HG02943 (cell line): ENCODE measurements around the gene METTL22.
A peak's percentile ranks its signal among the peaks of the same experiment; 100 is the strongest.

Experiments used
- ATAC-seq: cut with Tn5 transposase; IDR thresholded peaks from one replicate; pipeline ENCODE4 v1.9.1; 2021; ENCODE audit warnings: mild to moderate bottlenecking, low read depth, moderate library complexity; ENCODE audit not compliant: unreplicated experiment

METTL22 gene, protein sequence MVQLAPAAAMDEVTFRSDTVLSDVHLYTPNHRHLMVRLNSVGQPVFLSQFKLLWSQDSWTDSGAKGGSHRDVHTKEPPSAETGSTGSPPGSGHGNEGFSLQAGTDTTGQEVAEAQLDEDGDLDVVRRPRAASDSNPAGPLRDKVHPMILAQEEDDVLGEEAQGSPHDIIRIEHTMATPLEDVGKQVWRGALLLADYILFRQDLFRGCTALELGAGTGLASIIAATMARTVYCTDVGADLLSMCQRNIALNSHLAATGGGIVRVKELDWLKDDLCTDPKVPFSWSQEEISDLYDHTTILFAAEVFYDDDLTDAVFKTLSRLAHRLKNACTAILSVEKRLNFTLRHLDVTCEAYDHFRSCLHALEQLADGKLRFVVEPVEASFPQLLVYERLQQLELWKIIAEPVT

DNA sequence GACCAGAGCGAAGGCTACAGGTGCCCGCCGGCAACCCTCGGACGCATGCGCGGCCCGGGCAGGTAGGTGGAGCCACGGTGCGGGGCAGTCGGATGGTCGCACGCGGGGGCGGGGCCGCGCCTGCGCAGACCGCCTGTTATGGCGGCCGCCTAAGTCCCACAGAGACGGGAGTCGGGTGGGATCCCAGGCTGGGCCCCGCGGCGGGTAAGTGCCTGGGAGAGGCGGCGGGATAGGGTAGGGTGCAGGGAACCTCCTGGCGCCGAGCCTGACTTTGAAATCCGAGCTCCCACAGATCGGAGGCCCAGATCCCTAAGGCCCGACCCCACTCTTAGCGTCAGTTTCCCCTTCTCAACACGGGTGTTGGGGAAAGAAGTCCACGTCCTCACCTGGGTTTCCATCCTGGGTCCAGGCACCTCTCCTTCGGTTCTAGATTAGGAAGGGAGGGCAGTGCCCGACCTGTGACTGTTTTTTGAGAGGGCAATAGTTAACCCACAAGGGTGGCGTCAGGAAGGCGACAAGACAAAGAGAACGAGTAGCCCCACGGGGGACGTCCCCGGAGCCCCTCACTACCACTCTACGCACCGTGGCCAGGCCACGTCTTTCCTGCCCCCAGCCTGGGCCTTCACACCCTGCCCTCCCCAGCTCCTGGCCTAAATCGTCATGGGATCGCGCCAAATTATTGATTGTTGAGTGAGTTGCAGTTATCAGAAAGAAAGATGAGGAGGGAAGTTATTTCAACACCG, at the start of gene METTL22:
Gene METTL22, plus strand, starts transcription at position 127 of the 743 bp plus-strand sequence. CDS start 3,968 bp downstream, outside the sequence.
- peak; percentile 80 for ATAC-seq

DNA sequence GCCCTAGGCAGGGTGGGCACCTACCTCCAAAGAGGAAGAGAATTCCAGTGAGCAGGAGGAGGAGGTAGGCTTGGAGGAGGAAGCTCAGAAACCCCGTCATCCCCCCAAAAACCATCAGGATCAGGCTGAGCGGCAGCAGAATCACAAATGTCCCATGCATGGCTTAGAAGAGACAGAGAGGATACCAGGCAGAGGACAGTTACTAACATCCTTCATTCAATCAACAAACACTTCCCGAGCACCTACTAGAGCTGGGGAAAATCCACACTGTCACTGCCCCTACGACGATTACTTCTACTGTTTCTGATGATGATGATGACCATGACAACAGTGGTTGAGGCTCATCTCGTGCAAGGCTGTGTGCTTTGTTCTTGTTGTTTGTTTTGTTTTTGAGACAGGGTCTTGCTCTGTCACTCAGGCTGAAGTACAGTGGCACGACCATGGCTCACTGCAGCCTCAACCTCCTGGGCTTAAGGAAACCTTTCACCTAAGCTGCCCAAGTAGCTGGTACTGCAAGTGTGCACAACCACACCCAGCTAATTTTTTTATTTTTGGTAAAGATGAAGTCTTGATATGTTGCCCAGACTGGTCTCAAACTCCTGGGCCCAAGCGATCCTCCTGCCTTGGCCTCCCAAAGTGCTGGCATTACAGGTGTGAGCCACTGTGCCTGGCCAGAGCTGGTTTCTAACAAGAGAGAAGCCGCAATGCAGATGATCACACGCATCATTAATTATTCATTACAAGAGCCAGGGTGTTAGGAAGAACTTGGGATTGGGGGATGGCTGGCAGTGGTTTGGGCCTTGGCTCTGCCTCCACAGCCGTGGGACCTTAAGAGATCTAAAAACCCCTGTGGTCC, 49.2 kb upstream of the METTL22 start:
- no peak for ATAC-seq

DNA sequence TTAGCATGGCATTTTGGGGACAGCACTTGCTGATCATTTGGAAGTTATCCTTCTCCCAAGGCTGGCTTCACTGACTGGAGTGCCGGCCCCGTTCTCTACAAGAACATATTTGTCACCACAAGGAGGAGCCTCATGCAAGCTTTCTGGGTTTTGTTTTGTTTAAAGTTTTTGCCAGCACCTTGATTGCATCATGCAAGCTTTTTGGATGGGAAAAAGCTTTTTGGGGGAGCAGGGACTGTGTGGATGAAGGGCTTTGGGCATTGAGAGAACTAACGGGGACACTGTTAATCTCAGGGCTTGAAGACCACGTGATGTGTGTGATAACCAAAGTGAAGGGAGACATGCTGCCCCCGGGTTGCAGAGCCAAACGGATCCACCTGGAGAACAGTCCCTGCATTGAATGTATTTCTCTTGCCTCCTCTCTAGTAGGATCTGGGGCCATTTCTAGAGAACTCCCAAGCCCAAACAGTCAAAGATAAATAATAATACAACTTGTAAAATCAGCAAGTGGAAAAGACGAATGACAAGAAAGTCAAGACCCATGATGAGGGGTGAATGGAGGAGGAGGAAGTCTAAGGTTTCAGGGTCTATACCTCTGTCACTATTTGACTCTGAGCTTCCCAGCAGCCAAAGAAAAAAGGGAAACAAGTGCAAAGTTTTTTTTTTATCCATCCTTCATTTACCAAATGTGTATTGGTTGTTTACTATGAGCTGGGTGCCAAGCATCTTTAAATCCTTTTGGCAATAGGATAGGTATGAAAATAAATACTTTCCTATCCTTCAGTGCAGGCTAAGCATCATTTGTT, 48.4 kb upstream of the METTL22 start:
- no peak for ATAC-seq

DNA sequence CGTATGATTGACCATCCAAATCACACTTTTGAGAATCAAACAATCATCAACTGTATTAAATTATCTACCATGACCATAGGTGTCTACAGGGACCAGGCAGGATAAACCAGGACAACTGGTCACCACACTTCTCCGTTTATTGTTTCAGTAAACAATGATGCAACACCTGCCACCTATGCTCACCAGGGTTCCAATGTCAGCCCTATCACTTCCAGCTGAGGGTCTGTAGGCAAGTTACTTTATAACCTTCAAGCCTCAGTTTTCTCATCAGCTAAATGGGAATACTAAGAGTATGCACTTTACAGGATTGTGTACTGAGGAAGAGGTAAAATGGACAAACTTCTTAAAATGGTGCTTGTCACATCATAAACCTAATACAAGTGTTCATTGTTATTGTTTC, 46.1 kb upstream of the METTL22 start:
- no peak for ATAC-seq

DNA sequence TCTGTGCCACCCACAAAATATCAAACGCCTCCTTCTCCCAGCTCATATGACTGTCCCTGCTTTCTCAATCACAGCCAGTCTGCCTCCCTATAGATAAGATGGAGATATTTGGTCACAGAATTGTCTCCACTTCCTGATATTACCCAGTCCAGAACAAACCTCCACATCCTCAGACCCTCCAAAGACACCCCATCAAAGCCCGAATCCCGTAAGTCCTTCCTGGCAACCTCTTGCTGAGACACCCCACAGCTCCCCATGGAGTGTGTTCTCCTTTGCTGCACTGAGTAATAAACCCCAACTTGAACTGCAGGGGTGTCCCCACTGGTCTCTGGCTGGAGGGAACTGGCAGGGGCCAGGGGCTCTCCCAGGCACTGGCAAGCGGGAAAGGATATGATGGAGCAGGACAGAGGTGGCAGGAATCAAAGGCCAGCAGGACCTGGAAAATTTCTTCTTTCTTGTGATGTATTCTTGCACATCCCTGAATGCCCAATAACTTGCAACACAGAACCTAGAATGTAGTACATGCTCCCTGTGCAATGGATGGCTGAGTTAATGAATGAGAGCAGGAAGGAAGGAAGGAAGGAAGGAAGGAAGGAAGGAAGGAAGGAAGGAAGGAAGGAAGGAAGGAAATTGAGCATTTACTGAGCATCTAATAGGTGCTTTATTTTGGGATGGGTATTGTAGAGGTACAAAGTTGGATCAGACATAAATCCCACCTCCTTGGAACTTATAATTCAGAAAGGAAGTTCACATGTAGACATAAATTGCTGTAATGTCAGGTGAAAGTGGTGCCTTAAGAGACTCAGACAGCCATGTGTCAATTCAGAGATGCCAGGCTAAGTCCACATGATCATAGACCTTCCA, 45.1 kb upstream of the METTL22 start:
- no peak for ATAC-seq

DNA sequence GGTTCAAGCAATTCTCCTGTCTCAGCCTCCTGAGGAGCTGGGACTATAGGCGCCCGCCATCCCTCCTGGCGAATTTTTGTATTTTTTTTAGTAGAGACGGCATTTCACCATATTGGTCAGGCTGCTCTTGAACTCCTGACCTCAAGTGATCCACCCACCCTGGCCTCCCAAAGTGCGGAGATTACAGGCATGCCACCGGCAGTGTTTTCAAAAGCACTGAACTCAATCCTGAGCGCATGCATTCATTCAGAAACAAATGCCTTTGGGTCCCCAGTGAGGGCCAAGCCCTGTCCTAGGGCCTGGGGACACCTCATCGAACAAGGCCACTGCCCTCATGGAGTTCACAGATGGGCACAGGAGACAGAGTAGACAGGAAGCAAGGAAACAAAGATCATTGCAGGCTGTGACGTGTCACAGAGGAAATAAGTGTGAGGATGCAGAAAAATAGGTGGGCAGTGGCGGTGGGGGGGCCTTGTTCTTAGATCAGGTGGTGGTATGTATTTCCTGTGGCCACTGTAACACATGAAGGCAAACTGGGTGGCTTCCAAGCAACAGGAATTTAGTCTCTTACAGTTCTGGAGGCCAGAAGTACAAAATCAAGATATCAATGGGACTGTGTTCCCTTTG, 43.7 kb upstream of the METTL22 start:
- no peak for ATAC-seq

DNA sequence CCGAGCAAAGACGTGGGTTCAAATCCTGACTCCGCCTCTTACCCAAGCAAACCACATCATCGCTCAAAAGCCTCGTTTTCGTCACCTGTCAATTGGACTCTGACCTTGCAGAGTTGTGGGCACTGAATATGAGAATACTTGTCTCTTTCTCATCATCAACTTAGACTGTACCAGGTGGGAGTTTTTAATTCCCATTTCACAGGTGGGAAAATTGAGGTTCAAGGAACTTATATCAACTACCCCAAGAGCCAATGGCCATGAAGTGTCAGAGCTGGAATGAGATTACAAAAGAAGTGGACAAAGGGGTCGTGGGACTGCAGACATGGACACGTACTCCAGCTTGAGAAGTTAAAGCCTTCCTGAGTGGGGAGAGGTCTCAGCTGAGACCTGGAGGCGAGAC, 41.9 kb upstream of the METTL22 start:
- ATAC-seq: no peak

DNA sequence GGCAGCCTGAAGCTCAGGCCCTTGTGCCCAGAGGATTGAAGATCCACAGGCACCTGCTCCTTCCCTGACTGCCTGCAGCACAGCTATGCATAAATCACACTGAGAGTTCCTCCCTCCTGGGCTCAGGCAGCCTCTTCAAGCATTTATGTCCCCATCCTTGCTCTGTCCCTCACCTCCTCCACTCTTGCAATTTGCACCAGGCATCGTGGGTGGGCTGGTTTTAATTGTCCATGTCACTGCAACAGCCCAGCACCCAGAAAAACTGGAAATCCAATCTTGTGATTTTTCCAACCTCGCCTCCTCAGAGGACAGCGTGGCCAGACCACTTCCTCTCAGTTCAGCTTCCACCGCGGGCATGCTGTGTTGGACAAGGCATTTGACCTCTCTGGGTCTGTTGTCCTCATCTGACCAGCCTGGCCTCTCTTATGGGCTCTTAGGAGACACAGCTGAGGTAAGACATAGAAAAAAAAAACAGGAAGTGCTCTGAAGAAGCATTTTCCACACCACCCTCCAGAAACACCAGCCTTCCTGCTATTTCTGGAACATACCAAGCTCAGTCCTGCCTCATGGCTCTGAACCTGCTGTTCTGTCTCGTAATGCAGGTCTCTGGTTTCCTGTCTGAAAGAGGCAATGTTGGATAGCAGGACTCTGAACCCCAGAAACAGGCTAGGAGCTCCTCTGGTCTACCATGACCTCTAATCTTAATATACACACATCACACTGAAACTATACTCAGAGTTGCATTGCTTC, 39.5 kb upstream of the METTL22 start:
- ATAC-seq: no peak

DNA sequence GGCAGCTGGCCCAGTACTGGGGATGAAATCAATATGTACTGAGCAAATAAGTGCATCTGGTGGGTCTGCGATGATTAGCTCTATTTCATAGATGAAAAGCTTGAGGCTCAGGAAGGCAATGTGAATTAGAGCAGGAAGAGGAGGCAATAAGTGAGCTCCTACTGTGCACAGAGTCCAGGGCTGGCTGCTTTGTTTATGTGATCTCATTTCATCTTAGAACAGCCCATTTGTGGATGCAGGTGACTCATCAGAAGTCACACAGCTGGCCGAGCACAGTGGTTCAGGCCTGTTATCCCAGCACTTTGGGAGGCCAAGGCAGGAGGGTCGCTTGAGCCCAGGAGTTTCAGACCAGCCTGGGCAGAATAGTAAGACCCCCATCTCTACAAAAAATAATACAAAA, 38.3 kb upstream of the METTL22 start:
- no peak for ATAC-seq

DNA sequence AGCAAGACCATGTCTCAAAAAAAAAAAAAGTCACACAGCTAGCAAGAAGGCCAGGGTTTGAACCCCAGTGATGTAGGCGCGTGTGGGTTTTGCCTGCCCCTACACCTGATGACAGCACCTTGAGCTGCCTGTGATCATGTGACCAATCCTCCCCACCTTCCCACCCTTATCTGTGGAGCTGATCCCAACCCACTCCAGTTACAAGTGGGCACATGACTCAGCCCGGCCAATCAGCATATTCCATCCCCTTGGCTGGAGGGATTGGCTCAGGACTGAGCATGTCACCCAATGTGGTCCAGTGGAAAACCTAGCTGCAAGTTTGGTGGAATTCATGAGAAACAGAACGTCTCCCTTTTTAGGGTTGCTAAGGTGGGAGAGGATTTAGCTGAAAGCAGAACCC, 37.8 kb upstream of the METTL22 start:
- no peak for ATAC-seq

DNA sequence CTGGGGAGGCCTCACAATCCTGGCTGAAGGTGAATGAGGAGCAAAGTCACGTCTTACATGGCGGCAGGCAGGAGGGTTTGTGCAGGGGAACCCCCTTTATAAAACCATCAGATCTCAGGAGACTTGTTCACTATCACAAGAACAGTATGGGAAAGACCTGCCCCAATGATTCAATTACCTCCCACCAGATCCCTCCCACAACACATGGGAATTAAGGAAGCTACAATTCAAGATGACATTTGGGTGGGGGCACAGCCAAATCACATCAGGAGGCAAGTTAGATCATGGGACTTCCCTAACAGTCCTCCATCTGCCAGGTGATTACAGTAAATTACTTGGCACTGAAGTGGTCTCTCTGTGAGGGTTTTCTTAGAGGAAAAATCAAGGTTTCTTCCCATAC, 36.5 kb upstream of the METTL22 start:
- no peak for ATAC-seq

DNA sequence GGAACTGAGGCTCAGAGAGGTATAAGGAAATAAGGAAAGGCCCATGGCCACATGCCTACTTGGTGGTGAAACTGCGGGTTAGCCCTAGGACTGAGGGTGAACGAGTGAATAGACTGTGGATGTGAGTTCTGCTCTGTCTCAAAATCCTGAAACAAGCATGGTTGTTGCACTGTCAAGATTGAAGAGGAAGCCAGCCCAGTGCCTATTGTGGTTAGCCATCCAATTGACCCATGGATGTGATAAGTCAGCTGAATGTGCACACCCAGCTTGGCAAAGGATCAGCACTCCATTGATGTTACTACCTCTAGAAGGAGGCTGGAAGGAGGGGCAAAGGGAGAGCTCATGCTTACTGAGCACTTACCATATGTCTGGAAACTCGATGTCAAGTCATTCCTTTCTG, 35.6 kb upstream of the METTL22 start:
- ATAC-seq: no peak

DNA sequence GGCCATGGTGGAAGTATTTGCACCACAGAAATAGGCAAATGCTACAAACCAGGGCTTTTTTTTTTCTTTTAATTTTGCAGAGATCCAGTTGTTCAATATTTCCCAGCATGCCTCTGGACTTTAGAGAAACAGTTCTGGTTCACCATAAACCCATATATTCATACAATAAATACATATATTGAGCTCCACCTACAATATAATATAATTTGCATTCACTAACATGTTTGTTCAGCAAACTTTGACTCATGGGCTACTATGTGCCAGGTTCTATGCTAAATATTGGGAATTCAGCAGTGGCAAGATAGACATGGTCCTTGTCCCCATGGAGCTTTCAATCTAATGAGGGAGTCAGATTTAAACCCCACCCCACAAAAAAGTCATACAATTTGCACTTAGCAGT, 34.4 kb upstream of the METTL22 start:
- ATAC-seq: no peak

DNA sequence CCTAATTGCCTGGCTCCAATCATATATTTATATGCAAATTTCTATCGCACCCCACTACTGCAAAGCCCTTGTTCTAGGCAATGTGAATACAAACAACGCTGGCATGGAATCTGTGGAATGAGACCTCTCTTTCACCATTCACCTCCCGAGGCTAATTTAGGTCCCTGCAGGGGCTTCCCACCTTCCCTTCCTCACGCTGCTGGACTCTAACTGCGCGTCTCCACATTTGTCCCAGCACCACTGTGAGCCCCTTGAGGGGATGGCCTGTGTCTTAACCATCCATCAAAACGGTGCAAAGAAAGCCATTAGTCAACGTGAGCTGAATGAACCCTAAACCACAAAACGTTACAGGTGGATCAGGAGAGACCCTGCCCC, 32.8 kb upstream of the METTL22 start:
- ATAC-seq: no peak

DNA sequence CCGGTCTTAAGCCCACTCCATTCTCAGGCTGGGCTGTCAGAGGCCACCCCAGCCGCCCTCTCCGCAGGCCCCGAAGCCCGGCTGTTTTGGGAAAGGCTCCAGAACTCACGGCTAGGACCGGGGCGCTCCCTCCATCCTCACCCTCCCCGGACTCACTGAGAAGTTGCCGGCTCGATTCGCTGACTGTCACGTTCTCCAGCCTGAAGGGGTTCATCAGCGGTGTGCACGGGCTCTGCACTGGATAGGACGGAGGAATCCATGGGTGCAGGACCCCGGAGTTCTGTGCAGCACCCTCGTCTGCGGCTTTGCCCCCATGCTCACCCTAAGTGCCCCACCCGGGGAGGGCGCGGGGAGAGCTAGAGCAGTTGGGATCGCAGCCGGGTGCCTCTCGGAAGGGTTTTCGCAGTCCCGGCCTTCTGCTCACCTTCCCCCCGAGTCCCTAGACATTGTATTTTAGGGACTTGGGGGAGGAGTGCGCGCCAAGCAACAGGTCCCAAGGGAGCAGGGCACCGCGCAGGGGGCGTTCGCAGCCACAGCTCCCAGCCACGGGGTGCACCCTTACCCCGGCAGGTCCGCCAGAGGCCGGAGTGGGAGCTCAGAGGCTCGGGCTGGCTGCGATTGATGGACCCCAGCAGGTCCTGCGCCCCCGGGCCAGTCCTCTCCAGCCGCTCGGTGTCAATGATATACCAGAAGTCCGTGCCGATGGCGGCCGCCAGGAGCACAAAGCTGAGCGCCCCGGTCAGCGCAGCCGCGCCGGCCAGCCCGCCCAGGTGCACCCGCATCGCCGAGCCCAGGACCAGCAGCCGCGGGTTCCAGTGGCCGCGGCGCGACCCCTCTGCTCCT, 32.2 kb upstream of the METTL22 start:
- ATAC-seq: no peak

DNA sequence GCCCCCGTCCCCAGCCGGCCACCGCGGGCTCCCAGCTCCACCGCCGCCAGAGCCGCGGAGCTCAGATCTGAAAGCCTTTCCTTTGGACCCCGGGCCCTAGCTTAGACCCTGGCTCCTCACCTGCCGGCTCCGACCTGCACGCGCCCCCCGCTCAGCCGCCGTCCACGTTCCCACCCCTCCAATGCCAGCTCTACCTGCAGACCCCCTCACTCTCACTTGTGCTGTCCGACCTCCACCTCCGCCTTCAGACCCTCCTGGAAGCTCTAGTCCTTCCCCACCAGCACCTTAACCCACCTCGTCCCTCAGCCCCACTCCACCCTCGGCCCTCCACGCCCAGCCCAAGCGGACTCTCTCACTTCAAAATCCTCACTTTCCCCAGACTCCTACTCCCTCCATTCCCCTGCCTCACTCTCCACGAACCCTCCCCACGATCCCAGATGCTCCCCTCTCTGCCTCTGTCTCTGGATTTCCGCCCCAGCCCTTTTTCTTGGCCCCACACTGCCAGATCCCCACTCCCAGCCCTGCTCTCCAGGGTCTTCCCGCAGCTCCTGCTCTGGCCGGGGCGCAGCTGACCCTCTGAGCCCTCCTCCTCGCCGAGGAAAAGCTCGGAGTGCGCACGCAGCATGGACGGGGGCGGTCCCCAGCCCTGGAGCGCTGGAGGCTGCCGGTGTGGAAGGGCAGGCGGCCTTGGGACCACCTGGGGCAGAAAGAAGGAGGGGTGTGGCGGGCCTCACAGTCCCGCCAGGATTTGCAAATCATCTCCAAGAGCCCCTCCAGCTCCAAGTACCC, 31.4 kb upstream of the METTL22 start, which contains the start of gene TMEM114:
Gene TMEM114, minus strand, starts transcription at position 612 of the 789 bp plus-strand sequence. CDS start 673 bp downstream, outside the sequence.
- no peak for ATAC-seq
